Measurements from ENCODE around the gene REG3A. TPM values are rescaled to one million over a fixed set of nuclear protein-coding genes. Genes with fewer than 3 reads are reported as not detected.

REG3A gene
- total RNA-seq, 1 donor from 2014 or later, result not detected

DNA sequence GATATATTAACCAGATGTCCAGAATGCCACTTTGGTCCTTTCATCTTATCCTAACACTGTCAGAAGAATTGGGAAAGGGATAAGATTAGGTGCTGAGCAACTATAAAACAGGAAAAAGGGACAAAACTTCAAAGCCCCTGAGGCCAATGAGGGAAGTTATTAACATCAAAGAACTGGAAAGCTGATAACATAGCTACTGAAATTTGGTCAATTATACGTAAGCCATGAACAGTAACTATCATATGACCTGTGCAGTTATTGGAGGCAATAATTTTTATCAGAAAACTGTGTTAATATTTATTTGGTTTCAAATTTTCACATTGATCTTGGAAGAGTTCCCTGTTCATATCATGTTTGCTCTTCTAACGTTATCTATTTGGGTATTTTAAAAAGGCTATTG, 2.6 kb upstream of the REG3A start:
- no peaks in the 10 kb centered on the region for H3K36me3 Mint-ChIP-seq (ENCODE audit: low read depth)
- no peak overlapping the region for H3K4me3 Mint-ChIP-seq
- TF ChIP-seq, protein P1, sequence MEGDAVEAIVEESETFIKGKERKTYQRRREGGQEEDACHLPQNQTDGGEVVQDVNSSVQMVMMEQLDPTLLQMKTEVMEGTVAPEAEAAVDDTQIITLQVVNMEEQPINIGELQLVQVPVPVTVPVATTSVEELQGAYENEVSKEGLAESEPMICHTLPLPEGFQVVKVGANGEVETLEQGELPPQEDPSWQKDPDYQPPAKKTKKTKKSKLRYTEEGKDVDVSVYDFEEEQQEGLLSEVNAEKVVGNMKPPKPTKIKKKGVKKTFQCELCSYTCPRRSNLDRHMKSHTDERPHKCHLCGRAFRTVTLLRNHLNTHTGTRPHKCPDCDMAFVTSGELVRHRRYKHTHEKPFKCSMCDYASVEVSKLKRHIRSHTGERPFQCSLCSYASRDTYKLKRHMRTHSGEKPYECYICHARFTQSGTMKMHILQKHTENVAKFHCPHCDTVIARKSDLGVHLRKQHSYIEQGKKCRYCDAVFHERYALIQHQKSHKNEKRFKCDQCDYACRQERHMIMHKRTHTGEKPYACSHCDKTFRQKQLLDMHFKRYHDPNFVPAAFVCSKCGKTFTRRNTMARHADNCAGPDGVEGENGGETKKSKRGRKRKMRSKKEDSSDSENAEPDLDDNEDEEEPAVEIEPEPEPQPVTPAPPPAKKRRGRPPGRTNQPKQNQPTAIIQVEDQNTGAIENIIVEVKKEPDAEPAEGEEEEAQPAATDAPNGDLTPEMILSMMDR (conservative IDR thresholded peaks at IDR 0.05), result no peak
- H3K27me3 Mint-ChIP-seq (ENCODE audit: low read depth), result no peaks in the 10 kb centered on the region
- no peaks in the 10 kb centered on the region for H3K4me1 Mint-ChIP-seq
- peaks cover 3% of the 10 kb centered on the region for H3K9me3 Mint-ChIP-seq
- no peak overlapping the region for H3K27ac Mint-ChIP-seq (ENCODE audit: unreplicated experiment)
- DNase-seq (ENCODE audit: low read depth, low spot score), result no peak

DNA sequence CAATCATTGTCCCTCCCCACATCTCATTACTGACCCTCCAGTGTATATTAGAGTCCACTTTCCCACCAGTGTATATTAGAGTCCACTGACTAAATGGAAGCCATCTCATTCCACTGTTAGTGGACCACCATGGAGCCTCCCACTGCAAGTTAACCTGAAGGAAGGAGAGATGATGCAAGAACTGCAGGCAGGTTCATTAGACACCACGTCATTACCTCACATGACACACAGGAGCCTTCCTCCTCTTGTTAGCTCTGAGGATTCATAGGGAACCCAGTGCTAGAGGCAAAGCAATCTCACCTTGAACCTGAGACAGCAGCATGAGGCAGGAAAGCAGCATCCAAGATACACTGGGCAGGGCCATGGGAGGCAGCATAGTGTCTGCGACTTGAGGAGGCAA, 523 bp downstream of the REG3A start:
- Mint-ChIP-seq H3K27ac (ENCODE audit: unreplicated experiment) (no peak overlapping the region), H3K27me3 (ENCODE audit: low read depth) (no peaks in the 10 kb centered on the region), H3K4me3 (no peak overlapping the region), H3K4me1 (no peaks in the 10 kb centered on the region), H3K36me3 (ENCODE audit: low read depth) (no peaks in the 10 kb centered on the region), H3K9me3 (peaks cover 3% of the 10 kb centered on the region)
- no peak for DNase-seq (ENCODE audit: low read depth, low spot score)
- TF ChIP-seq, protein P1 (conservative IDR thresholded peaks at IDR 0.05), result no peak

DNA sequence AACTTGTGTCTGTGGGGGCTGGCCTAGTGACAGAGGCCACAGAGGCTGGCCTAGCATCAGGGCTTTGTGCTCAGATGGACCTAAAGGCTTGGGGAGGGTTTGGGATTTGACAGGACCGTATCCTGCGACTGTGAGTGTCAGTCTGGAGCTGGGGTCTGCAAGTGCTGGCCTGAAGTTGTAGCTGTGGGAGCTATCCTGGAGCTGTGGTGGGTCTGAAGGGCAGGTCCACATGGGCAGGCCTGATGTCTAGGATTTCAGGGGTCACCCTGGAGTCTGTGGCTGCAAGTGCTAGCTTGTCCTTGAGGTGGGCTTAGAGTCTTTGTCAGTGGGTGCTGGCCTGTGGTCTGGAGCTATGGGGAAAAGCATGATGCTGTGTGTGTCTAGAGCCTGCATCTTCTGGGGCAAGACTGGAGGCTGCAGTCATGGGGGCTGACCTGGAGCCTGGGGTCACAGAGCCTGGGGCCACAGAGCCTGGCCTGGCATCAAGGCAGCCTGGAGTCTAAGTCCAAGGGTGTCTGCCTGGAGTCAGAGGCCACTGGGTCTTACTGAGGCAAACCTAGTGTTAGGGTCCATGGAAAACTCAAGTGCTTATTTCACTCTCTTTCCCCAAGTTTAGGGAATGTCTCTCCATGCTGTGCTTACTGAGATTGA, 3.6 kb downstream of the REG3A start:
- no peaks in the 10 kb centered on the region for H3K36me3 Mint-ChIP-seq (ENCODE audit: low read depth)
- DNase-seq (ENCODE audit: low read depth, low spot score), result no peak
- no peaks in the 10 kb centered on the region for H3K4me1 Mint-ChIP-seq
- H3K4me3 Mint-ChIP-seq, result no peak overlapping the region
- TF ChIP-seq, protein P1 (conservative IDR thresholded peaks at IDR 0.05), result no peak
- H3K27me3 Mint-ChIP-seq (ENCODE audit: low read depth), result no peaks in the 10 kb centered on the region
- no peak overlapping the region for H3K27ac Mint-ChIP-seq (ENCODE audit: unreplicated experiment)
- H3K9me3 Mint-ChIP-seq, result peaks cover 3% of the 10 kb centered on the region

DNA sequence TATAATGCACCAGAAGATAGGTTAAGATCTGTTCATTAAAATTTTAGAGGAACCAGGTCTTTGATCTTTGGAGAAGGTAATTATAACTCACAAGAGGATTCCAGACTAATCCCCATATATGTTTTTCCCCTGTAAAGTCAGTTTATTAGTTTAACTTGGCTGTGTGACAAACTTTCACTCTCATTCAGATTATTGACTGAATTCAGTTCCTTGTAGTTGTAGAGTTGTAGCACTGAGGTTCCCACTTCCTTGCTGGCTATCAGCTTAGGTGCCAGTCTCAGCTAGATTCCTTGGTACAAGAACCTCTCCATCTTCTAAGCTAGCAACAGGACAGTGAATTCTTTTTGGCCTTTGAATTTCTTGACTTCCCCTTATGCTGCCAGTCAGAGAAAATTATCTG, 20.1 kb downstream of the REG3A start:
- no peak for DNase-seq (ENCODE audit: low read depth, low spot score)
- Mint-ChIP-seq H3K9me3 (no peaks in the 10 kb centered on the region), H3K4me1 (no peaks in the 10 kb centered on the region), H3K4me3 (no peak overlapping the region), H3K27me3 (ENCODE audit: low read depth) (peaks cover 3% of the 10 kb centered on the region), H3K27ac (ENCODE audit: unreplicated experiment) (no peak overlapping the region), H3K36me3 (ENCODE audit: low read depth) (no peaks in the 10 kb centered on the region)
- TF ChIP-seq, protein P1 (conservative IDR thresholded peaks at IDR 0.05), result no peak

DNA sequence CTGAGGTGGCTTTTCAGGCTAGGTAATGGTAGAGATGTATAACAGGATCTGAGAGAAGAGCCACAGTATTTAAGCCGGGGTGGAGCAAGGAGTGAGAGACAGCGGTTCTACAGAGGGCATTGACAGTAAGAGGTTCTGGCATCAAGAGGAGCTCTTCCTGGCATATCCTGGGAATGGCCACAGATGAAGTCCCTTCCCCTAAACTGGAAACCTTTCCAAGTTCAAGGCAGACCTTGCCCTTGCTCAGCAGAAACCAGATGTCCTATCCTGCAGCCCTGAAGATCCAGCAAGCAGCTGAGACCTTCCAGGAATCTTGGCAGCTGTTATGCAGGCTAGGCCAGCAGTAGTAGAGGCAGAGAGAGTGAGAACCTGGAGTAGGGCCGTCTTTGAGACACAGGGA, 21.2 kb downstream of the REG3A start:
- H3K27me3 Mint-ChIP-seq (ENCODE audit: low read depth), result peaks cover 3% of the 10 kb centered on the region
- no peaks in the 10 kb centered on the region for H3K36me3 Mint-ChIP-seq (ENCODE audit: low read depth)
- no peak overlapping the region for H3K27ac Mint-ChIP-seq (ENCODE audit: unreplicated experiment)
- no peak overlapping the region for H3K4me3 Mint-ChIP-seq
- no peaks in the 10 kb centered on the region for H3K9me3 Mint-ChIP-seq
- TF ChIP-seq, protein P1 (conservative IDR thresholded peaks at IDR 0.05), result no peak
- no peak for DNase-seq (ENCODE audit: low read depth, low spot score)
- H3K4me1 Mint-ChIP-seq, result no peaks in the 10 kb centered on the region
